Neural progenitor cell (in vitro differentiated cells): ENCODE measurements around the gene ITPK1.

Experiments
- EZH2 ChIP-seq: fragments of 200-600 bp; sonication (generic); IDR thresholded peaks from 2 replicates; pipeline ENCODE4 v1.6.1; 2017; ENCODE audit warnings: antibody characterized with exemption, mild to moderate bottlenecking, moderate library complexity
- EZH2phosphoT487 ChIP-seq: fragments of 200-600 bp; sonication (generic); IDR thresholded peaks from 2 replicates; pipeline ENCODE4 v1.6.1; 2017; ENCODE audit warnings: antibody characterized with exemption
- TF ChIP-seq, protein P1 (sequence below): fragments of 200-600 bp; sonication (generic); IDR thresholded peaks from 2 replicates; pipeline ENCODE4 v1.5.1; 2017; ENCODE audit warnings: antibody characterized with exemption, mild to moderate bottlenecking

DNA sequence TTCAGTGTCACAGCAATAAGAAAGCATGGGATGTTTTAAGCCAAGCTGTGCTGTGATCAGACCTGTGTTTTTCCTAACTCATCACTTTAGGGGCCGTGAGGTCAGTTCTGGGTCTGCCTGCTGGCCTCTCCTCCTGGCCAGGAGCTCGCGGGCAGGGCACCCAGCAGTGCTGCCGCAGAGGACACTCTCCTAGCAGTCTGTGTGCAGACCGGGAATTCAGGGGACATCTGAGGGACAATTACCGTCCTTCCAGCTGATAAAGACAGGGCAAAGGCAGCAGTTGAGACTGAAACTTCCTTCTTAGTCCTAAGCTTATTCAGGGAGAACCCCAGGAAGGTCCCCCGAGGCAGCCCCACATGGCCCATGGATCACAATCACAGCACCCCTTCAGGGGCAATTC, 103.2 kb downstream of the ITPK1 start:
- TF ChIP-seq, protein P1, sequence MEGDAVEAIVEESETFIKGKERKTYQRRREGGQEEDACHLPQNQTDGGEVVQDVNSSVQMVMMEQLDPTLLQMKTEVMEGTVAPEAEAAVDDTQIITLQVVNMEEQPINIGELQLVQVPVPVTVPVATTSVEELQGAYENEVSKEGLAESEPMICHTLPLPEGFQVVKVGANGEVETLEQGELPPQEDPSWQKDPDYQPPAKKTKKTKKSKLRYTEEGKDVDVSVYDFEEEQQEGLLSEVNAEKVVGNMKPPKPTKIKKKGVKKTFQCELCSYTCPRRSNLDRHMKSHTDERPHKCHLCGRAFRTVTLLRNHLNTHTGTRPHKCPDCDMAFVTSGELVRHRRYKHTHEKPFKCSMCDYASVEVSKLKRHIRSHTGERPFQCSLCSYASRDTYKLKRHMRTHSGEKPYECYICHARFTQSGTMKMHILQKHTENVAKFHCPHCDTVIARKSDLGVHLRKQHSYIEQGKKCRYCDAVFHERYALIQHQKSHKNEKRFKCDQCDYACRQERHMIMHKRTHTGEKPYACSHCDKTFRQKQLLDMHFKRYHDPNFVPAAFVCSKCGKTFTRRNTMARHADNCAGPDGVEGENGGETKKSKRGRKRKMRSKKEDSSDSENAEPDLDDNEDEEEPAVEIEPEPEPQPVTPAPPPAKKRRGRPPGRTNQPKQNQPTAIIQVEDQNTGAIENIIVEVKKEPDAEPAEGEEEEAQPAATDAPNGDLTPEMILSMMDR, result no peak
- no peak for TF ChIP-seq EZH2
- TF ChIP-seq EZH2phosphoT487, result no peak
